SU-DHL-6 (cell line): ENCODE results near the gene BMPR1A.

Experiments
- H2AFZ ChIP-seq: fragments of 200-600 bp; sonication (generic); 2 replicates; pipeline ENCODE4 v1.6.1; 2014; ENCODE audit warnings: low read depth, mild to moderate bottlenecking, moderate library complexity, mixed read lengths, antibody characterized with exemption, low read length; ENCODE audit not compliant: severe bottlenecking
- H3F3A ChIP-seq: fragments of 200-600 bp; shearing (Covaris generic); 2 replicates; pipeline ENCODE4 v1.6.0; 2016; ENCODE audit warnings: antibody characterized with exemption, mild to moderate bottlenecking; ENCODE audit not compliant: insufficient read depth
- H3K27ac ChIP-seq: fragments of 200-600 bp; sonication (generic); 2 replicates; pipeline ENCODE4 v1.5.1; 2016; ENCODE audit warnings: low read depth, mild to moderate bottlenecking, low read length, moderate library complexity, mixed read lengths
- H3K27me3 ChIP-seq: fragments of 200-600 bp; sonication (generic), shearing (Covaris generic); 2 replicates; pipeline ENCODE4 v1.6.0; 2014; ENCODE audit warnings: mild to moderate bottlenecking, low read length
- H3K36me3 ChIP-seq: fragments of 200-600 bp; sonication (generic); 2 replicates; pipeline ENCODE4 v1.6.1; 2014; ENCODE audit warnings: mild to moderate bottlenecking, low read length, mixed read lengths
- H3K4me2 ChIP-seq: fragments of 300-600, 200-600 bp; shearing (Covaris generic), sonication (generic); 2 replicates; pipeline ENCODE4 v1.6.0; 2014; ENCODE audit warnings: low read length, low read depth, mild to moderate bottlenecking; ENCODE audit not compliant: poor library complexity, severe bottlenecking
- H3K4me3 ChIP-seq: fragments of 200-600 bp; sonication (generic); 2 replicates; pipeline ENCODE4 v1.5.1; 2014; ENCODE audit warnings: antibody characterized with exemption, low read length, mild to moderate bottlenecking, mixed read lengths; ENCODE audit not compliant: insufficient read depth, poor library complexity, severe bottlenecking
- H3K79me2 ChIP-seq: fragments of 200-600 bp; sonication (generic); 2 replicates; pipeline ENCODE4 v1.6.1; 2014; ENCODE audit warnings: mild to moderate bottlenecking, low read length, moderate library complexity; ENCODE audit not compliant: insufficient read depth
- H3K9ac ChIP-seq: fragments of 200-600 bp; sonication (generic); 2 replicates; pipeline ENCODE4 v1.7.0; 2014; ENCODE audit warnings: mild to moderate bottlenecking, low read length
- H3K9me2 ChIP-seq: fragments of 200-600 bp; sonication (generic); replicated peaks from 2 replicates; pipeline ENCODE4 v1.6.1; 2014; ENCODE audit warnings: low read length; ENCODE audit not compliant: insufficient read depth
- H3K9me3 ChIP-seq: fragments of 200-600 bp; sonication (generic); 2 replicates; pipeline ENCODE4 v1.6.1; 2014; ENCODE audit warnings: low read length, mixed read lengths; ENCODE audit not compliant: insufficient read depth
- H4K20me1 ChIP-seq: fragments of 200-600 bp; sonication (generic); 2 replicates; pipeline ENCODE4 v1.6.1; 2014; ENCODE audit warnings: low read depth, mild to moderate bottlenecking, antibody characterized with exemption, low read length, moderate library complexity, mixed read lengths
- EZH2phosphoT487 ChIP-seq: fragments of 200-600 bp; sonication (generic), shearing (Covaris generic); conservative IDR thresholded peaks from 2 replicates; pipeline ENCODE4 v1.6.1; 2018; ENCODE audit warnings: mild to moderate bottlenecking, antibody characterized with exemption, low read length, moderate library complexity, mixed read lengths
- TF ChIP-seq, protein P1 (sequence below): fragments of 200-600 bp; sonication (generic); IDR thresholded peaks from one replicate; pipeline ENCODE4 v1.5.1; 2017; ENCODE audit warnings: antibody characterized with exemption, mild to moderate bottlenecking, low read length, moderate library complexity; ENCODE audit not compliant: insufficient read depth, poor library complexity, severe bottlenecking

Gene BMPR1A

DNA sequence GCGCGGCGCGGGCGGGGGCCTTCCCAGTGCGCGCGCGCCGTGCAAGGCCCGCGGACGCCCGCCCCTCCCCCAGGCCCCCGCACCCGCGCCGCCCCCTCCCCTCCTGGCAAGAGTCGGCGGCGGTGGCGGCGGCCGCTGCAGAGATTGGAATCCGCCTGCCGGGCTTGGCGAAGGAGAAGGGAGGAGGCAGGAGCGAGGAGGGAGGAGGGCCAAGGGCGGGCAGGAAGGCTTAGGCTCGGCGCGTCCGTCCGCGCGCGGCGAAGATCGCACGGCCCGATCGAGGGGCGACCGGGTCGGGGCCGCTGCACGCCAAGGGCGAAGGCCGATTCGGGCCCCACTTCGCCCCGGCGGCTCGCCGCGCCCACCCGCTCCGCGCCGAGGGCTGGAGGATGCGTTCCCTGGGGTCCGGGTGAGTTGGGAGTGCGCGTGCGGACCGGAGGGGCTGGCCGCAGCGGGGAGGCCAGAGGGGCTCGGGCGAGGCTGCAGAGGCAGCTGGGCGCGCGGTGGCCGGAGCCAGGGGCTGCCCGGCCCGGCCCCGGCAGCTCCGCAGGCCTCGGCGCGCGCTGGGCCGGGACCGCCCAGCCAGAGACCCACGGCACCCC is at the start of gene BMPR1A:
BMPR1A (plus strand) TSS at position 109 of the 602 bp plus-strand sequence. CDS start 119,400 bp downstream, outside the sequence.
- H3K36me3 ChIP-seq, result no peaks in the 10 kb centered on the region
- H3K4me3 ChIP-seq, result peak within 1 kb of the TSS; percentile 96
- H3K9me2 ChIP-seq, result no peaks in the 10 kb centered on the region
- peak within 1 kb of the TSS; percentile 97 for H3K9ac ChIP-seq
- peak within 1 kb of the TSS; percentile 86 for H3K27ac ChIP-seq
- H3K4me2 ChIP-seq, result peak within 1 kb of the TSS; percentile 86
- TF ChIP-seq EZH2phosphoT487, result no peak
- TF ChIP-seq, protein P1, sequence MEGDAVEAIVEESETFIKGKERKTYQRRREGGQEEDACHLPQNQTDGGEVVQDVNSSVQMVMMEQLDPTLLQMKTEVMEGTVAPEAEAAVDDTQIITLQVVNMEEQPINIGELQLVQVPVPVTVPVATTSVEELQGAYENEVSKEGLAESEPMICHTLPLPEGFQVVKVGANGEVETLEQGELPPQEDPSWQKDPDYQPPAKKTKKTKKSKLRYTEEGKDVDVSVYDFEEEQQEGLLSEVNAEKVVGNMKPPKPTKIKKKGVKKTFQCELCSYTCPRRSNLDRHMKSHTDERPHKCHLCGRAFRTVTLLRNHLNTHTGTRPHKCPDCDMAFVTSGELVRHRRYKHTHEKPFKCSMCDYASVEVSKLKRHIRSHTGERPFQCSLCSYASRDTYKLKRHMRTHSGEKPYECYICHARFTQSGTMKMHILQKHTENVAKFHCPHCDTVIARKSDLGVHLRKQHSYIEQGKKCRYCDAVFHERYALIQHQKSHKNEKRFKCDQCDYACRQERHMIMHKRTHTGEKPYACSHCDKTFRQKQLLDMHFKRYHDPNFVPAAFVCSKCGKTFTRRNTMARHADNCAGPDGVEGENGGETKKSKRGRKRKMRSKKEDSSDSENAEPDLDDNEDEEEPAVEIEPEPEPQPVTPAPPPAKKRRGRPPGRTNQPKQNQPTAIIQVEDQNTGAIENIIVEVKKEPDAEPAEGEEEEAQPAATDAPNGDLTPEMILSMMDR, result no peak
- no peaks in the 10 kb centered on the region for H3K9me3 ChIP-seq
- peak within 1 kb of the TSS; percentile 86 for H2AFZ ChIP-seq
- H3F3A ChIP-seq, result peaks cover 48% of the 10 kb centered on the region
- H3K27me3 ChIP-seq, result no peaks in the 10 kb centered on the region
- H4K20me1 ChIP-seq, result peaks cover 17% of the 10 kb centered on the region
- peaks cover 50% of the 10 kb centered on the region for H3K79me2 ChIP-seq

DNA sequence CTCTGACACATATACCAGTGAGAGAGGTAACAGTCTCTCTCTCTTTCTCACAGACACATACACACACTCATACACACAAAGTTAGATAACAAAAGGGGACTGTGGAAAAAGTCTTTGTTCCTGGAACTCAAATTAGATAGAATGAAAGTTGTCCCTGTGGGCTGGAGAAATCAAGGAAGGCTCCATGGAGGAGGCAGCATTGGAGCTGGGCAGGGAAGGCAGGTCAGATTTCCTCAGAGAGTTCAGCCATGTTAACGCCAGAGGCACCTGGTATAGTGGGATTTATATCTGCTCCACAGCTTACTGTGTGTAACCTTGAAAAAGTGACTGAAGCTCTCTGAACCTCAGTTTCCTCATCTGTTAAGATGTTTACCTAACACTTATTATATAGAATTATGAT is 49.4 kb upstream of the BMPR1A start:
- no peak overlapping the region for H3K4me2 ChIP-seq
- H3F3A ChIP-seq, result peaks cover 3% of the 10 kb centered on the region; the same call in 1 of the 2 replicates
- no peak overlapping the region for H3K4me3 ChIP-seq
- no peak overlapping the region for H3K27ac ChIP-seq
- no peaks in the 10 kb centered on the region for H4K20me1 ChIP-seq
- H3K27me3 ChIP-seq, result no peaks in the 10 kb centered on the region
- H2AFZ ChIP-seq, result no peak overlapping the region
- no peaks in the 10 kb centered on the region for H3K9me3 ChIP-seq
- H3K79me2 ChIP-seq, result no peaks in the 10 kb centered on the region
- no peaks in the 10 kb centered on the region for H3K9me2 ChIP-seq
- TF ChIP-seq EZH2phosphoT487, result no peak
- TF ChIP-seq, protein P1, result no peak
- H3K36me3 ChIP-seq, result no peaks in the 10 kb centered on the region
- H3K9ac ChIP-seq, result no peak overlapping the region

DNA sequence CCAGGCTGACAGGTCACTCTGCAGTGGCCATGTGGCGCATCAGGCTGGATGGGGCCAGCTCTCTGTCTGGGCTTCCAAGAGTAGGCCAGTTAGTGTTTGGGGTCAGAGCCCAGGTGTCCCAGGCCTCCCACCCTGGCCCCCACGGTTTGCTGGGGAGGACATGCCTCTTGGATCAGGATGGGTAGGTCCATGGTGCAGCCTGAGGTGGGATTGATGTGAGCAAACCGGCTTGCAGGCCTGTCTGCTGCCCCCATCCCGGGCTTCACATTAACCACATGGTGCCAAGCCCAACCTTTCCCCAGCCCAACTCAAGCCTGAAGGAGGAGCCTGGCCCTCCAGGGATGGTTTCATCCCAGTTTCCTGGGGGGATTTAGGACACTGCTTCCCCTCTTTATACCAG is 48.9 kb upstream of the BMPR1A start:
- peaks cover 8% of the 10 kb centered on the region for H3F3A ChIP-seq
- H3K9me2 ChIP-seq, result no peaks in the 10 kb centered on the region
- H3K36me3 ChIP-seq, result no peaks in the 10 kb centered on the region
- no peak overlapping the region for H3K27ac ChIP-seq
- H3K79me2 ChIP-seq, result no peaks in the 10 kb centered on the region
- no peak overlapping the region for H3K9ac ChIP-seq
- H3K9me3 ChIP-seq, result no peaks in the 10 kb centered on the region
- no peak for TF ChIP-seq EZH2phosphoT487
- TF ChIP-seq, protein P1, result no peak
- H2AFZ ChIP-seq, result no peak overlapping the region
- H3K27me3 ChIP-seq, result no peaks in the 10 kb centered on the region
- H3K4me2 ChIP-seq, result no peak overlapping the region
- no peaks in the 10 kb centered on the region for H4K20me1 ChIP-seq
- H3K4me3 ChIP-seq, result no peak overlapping the region
